T follicular helper cell (primary cell): ENCODE data around the gene PDGFRA.

Experiments
- DNase-seq: peaks from one replicate; pipeline ENCODE4 v3.0.0-alpha.2; 2020; ENCODE audit warnings: low read depth
- total RNA-seq, 2 experiments: gene quantifications; one replicate each; lab custom pipeline; 2026; lab: John Stamatoyannopoulos, UW

The PDGFRA gene
- 0 to 0.04 reads per million in 2 experiments for total RNA-seq

DNA sequence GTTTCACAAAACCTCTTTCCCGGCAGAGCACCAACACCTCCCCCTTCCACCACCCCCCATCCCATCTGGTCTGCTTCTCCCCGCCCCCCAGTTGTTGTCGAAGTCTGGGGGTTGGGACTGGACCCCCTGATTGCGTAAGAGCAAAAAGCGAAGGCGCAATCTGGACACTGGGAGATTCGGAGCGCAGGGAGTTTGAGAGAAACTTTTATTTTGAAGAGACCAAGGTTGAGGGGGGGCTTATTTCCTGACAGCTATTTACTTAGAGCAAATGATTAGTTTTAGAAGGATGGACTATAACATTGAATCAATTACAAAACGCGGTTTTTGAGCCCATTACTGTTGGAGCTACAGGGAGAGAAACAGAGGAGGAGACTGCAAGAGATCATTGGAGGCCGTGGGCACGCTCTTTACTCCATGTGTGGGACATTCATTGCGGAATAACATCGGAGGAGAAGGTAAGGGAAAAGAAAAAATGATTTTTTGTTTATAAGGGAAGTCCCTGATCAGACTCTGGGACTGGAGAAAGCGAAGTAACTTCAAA, at the start of gene PDGFRA:
Gene PDGFRA (plus strand): TSS at position 333 of the 541 bp plus-strand sequence. CDS start 29,476 bp downstream, outside the sequence.
- DNase-seq = no peak

GRCh38 chr4:54184581-54184980, 44.5 kb upstream of the PDGFRA start:
- DNase-seq = no peak

DNA sequence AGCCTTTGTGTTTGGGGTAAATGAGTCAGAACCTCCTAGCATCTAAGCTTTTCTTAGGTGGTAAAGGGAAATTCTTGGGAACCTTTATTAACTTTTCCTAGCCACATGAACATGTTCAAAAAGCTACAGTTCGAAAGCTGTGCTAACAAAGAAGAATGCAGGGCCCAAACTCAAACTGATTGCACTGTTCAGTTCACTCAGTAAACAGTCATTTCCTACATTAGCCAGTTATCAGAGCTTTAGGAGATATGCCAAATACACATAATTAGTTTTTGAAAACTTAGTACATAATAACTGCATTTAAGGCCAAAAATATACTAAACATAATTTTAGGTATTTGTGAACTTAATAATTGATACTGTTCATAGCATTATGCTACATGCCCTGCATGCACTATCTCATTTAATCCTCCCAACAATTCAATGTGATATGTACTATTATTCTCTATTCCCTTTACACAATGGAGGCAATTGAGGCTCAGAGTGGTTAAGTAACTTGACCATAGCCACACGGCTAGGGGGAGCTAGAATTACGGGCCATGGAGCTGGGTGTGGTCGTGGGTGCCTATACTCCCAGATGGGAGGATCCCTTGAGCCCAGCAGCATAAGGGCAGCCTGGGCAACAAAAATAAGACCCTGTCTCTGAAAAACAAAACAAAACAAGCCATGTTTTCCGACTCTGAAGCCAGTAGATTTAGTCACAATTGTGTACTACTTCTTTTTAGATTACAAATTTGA, 43.9 kb upstream of the PDGFRA start:
- no peak for DNase-seq

GRCh38 chr4:54185866-54186265, 43.2 kb upstream of the PDGFRA start:
- DNase-seq = no peak

GRCh38 chr4:54186371-54186770, 42.7 kb upstream of the PDGFRA start:
- DNase-seq = no peak

DNA sequence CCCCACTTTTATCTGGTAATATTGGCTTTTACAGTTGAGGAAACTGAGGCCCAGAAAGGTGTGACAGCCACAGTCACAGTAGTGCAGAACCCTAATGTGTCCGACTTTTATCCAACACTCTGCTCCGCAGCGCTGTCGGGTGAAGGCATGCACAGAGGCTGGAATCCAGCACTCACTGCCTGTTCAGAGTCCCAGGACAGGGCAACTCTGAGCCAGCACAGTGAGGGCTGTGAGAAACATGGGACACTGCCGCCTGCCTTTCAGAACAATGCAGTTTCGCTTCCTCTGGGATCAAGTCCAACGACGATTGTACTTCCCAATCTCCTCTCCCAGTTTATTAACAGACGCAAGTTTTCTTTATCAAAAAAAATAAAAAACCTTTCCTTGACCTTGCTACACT, 41.9 kb upstream of the PDGFRA start:
- DNase-seq = no peak

- no peak for DNase-seq
Observed at GRCh38 chr4:54189140-54189539, 40.0 kb upstream of the PDGFRA start.

GRCh38 chr4:54192811-54193210, 36.3 kb upstream of the PDGFRA start:
- no peak for DNase-seq

DNA sequence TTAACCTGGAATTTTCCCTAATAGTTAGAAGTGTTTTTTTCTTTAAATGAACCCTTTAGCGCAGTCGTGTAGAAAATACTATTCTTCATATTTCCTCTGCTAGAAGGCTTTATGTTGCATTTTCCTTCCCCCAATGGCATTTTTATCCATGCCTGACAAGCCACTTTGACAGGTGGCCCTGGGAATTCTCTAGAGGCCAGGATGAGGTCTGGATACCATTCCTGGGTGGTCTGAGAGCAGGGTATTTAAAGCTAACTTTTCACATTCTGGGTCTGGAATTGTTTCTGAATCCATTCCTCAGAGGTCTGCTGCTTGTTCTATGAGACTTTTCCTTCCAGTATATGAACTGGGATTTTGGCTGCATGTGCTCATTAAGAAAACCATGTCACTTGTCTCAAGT, 31.2 kb upstream of the PDGFRA start:
- DNase-seq = no peak

- DNase-seq = no peak
Observed at GRCh38 chr4:54199919-54200318, 29.2 kb upstream of the PDGFRA start.

DNA sequence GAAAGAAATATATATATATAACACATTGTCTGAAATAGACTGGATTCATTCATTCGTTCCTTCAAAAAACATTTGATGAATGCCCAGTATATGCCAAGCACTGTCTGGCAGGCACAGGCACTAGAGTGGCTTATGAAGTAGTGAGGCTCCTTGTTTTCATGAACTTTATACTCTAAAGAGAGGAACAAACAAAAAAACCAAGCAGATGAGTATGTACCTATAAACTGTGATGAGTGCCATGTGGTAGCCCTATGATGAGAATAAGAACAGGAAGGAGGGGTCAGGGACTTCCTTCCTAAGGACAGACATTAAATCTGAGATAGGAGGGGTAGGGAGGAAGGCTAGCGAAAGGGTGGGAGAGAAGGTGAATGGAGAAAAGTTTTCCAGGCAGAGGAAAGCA, 19.5 kb upstream of the PDGFRA start:
- DNase-seq = no peak

GRCh38 chr4:54213001-54213400, 16.1 kb upstream of the PDGFRA start:
- DNase-seq = no peak

DNA sequence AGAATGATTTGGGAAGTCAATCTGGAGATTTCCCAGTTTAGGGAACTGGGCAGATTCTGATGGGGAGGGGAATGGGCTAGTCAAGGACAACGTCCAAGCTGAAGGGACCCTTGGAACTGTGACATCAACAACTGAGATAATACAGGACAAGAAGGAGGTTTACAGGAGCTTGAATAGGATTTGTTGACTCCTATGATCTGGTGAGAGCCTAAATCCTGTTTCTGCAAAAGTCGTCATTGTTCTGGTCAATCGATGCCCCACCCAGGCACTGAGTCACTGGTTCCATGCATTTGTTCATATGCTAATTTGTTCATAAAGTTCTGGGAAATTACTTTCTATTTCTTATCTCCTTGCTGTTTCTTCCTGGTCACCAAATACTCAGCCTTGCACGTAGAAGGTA, 15.3 kb upstream of the PDGFRA start:
- no peak for DNase-seq

DNA sequence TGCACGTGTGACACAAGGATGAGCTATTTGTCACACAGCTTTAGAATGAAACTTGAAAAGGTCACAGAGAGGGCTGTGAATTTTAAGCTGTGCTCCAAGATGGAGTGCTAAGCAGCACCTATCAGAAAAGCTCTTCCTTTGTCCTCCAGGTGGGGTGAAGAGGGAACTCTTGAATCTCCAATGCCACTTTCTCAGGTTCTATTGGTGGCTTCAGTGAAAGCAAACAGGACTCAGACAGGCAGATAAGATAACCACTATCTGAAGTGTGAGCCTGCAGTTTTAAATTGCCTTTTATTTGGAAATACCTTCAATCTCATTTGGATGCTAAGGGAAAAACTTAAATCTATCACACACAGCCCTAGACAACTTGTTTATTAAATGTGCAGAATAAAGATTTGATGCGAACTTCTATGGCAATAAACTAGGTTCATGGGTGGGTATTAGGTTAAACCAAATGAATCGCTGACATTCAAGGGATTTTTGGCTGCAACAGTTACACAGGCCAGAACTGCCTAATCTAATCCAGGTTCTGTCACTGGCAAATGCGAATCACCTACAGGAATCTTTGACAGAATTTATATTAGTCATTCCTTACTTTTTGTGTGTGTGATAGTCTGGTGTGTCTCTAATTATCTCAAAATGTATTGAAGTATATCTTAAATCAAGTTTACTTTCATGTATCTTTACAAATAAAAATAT, 13.6 kb upstream of the PDGFRA start:
- DNase-seq = no peak

DNA sequence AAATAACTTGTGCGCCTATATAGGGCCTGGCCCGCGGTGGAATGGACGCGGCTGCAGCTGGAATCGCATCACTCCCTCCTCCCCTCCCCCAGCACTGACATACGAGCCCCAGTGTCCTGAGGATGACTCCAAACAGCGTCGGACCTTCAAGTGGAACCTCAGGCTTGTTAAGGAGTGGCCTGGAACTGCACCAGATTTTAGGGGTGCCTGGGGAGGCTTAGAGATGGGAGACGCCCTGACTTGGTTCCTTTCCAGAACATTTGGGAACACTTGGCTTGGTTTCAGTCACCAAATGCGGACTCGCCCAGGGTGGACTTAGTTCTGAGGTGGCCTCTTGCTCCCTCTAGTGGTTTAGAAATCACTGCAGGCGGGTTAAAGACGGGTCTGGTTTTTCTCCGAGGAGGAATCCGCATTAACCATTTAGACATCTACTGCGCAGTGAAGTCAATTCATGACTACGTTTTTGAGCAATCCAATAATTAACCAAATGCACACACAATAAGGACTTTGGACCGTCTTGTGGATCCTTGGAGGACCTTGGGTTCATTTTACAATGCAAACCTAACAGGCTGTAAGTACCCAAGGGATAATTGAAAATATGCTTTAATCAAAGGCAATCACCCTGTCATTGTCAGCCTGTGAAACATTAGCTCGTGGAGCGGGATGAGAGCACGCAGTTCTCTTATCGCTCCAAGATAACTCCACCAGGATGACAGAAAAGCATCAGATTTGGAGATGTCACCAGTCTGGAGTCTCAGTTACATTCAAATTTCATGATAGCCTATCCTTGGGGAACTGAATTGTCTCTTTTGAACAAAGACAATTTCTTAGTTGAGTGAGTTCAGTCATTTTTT, 11.2 kb upstream of the PDGFRA start:
- no peak for DNase-seq

DNA sequence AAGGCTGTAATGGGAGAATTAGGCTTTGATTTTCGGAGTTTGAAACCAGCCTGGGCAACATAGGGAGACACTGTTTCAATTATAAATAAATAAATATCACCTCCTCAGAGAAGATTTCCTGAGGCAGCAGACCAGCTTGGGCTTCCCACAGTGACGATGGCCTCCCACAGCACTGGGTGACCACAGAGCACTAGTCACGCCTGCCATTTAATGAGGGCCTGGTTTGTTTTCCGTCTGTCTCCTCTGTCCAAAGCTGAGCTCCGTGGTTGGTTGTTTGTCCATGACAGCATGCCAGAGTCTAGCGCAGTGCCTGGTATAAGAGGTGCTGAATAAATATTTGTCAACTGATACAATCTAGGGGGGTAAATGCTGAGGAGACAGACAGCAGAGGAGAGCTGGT, 10.4 kb upstream of the PDGFRA start:
- DNase-seq = no peak

- no peak for DNase-seq
Observed at GRCh38 chr4:54224996-54225597, 4.0 kb upstream of the PDGFRA start.

GRCh38 chr4:54225598-54226403, 3.3 kb upstream of the PDGFRA start:
- no peak for DNase-seq

DNA sequence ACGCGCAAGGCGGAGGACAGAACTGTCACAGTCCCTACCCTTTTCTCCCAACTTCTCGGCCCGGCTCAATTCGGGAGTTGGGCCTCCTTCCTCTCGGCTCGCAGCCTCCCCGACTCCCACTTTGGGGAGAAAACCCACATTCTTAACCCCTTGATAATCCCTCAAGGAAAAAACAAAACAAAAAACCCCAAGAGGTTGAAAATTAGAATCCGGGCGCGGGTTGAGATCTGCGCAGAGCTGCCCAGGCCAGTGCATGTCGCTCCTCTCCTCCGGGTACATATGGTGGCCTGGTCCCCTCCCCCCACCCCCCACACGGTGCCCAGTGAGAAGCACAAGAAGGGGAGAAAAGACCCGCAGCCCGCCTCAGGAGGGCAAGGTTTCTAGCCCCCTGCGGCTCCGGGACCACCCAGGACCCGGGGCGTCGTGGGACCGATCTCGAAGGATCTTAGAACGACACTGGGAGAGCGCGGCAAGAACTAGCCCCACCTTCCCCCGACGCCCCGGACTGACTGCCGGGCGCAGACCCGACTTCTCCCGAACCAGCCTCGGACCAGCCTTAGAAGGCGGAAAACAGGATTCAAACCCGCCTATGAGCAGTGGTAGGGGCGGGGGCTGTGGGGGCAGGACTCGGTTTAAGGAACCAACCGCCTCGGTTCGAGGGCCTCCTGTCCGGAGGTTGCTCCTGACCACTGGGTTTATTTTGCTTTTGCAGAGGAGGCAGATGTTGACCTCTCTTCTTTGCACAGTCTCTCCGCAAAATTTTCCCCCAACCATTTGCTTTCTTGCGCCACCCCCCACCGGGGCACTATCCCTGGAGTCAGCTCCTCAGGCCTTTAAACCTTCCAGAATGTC, 2.5 kb upstream of the PDGFRA start:
- DNase-seq = no peak
